Astrocyte (in vitro differentiated cells and primary cell): ENCODE measurements around the gene SEL1L2. TPM values are rescaled to one million over a fixed set of nuclear protein-coding genes. Genes with fewer than 3 reads are reported as not detected.

ENCODE experiments used
- DNase-seq: peaks from one replicate; pipeline ENCODE4 v3.0.0-alpha.2; 2010; ENCODE audit warnings: low read depth
- FAIRE-seq: peaks from 2 replicates; lab custom pipeline; 2011; peaks lifted over from hg19 to GRCh38; lab: Jason Lieb, UNC
- H2AFZ ChIP-seq: 2 replicates; pipeline ENCODE4 v1.6.0; 2012; ENCODE audit warnings: low read depth, low read length, inconsistent platforms
- H3K27ac ChIP-seq: 2 replicates; pipeline ENCODE4 v1.5.1; 2011; ENCODE audit warnings: low read depth, low read length, inconsistent platforms
- H3K27me3 ChIP-seq: 2 replicates; pipeline ENCODE4 v1.6.0; 2011; ENCODE audit warnings: low read length, inconsistent platforms; ENCODE audit not compliant: insufficient read depth
- H3K36me3 ChIP-seq: 2 replicates; pipeline ENCODE4 v1.5.1; 2011; ENCODE audit warnings: low read length, inconsistent platforms; ENCODE audit not compliant: insufficient read depth
- H3K4me1 ChIP-seq: 2 replicates; pipeline ENCODE4 v1.5.1; 2011; ENCODE audit warnings: low read length, inconsistent platforms; ENCODE audit not compliant: insufficient read depth
- H3K4me2 ChIP-seq: 2 replicates; pipeline ENCODE4 v1.6.0; 2012; ENCODE audit warnings: low read length, inconsistent platforms
- H3K4me3 ChIP-seq: 2 replicates; pipeline ENCODE4 v1.5.1; 2011; ENCODE audit warnings: low read depth, mild to moderate bottlenecking, low read length, inconsistent platforms; ENCODE audit not compliant: insufficient read depth
- H3K79me2 ChIP-seq: 2 replicates; pipeline ENCODE4 v1.6.0; 2012; ENCODE audit warnings: mild to moderate bottlenecking, low read length, inconsistent platforms; ENCODE audit not compliant: insufficient read depth
- H3K9ac ChIP-seq: 2 replicates; pipeline ENCODE4 v1.6.0; 2012; ENCODE audit warnings: mild to moderate bottlenecking, low read length, inconsistent platforms
- H3K9me3 ChIP-seq: 2 replicates; pipeline ENCODE4 v1.5.1; 2012; ENCODE audit warnings: low read depth, mild to moderate bottlenecking, low read length, inconsistent platforms; ENCODE audit not compliant: insufficient read depth
- H4K20me1 ChIP-seq: 2 replicates; pipeline ENCODE4 v1.6.0; 2012; ENCODE audit warnings: low read length, inconsistent platforms; ENCODE audit not compliant: insufficient read depth
- H3K27ac Mint-ChIP-seq: one replicate; pipeline ENCODE4 v1.8.0; 2021; ENCODE audit warnings: mild to moderate bottlenecking, mixed read lengths; ENCODE audit not compliant: unreplicated experiment
- H3K27me3 Mint-ChIP-seq: one replicate; pipeline ENCODE4 v1.8.0; 2021; ENCODE audit warnings: low read depth, mixed read lengths; ENCODE audit not compliant: unreplicated experiment
- H3K36me3 Mint-ChIP-seq: one replicate; pipeline ENCODE4 v1.8.0; 2021; ENCODE audit warnings: low read depth, mixed read lengths; ENCODE audit not compliant: unreplicated experiment
- H3K4me1 Mint-ChIP-seq: one replicate; pipeline ENCODE4 v1.8.0; 2021; ENCODE audit warnings: low read depth, mixed read lengths; ENCODE audit not compliant: unreplicated experiment
- H3K4me3 Mint-ChIP-seq: one replicate; pipeline ENCODE4 v1.8.0; 2021; ENCODE audit warnings: mild to moderate bottlenecking, moderate library complexity, mixed read lengths; ENCODE audit not compliant: unreplicated experiment
- H3K9me3 Mint-ChIP-seq: one replicate; pipeline ENCODE4 v1.8.0; 2021; ENCODE audit warnings: mild to moderate bottlenecking, mixed read lengths; ENCODE audit not compliant: unreplicated experiment
- CTCF ChIP-seq: IDR thresholded peaks from 2 replicates; pipeline ENCODE4 v1.5.1; 2011; ENCODE audit warnings: low read depth, mild to moderate bottlenecking, inconsistent platforms, low read length, moderate library complexity; ENCODE audit not compliant: insufficient read depth
- EZH2 ChIP-seq: IDR thresholded peaks from 2 replicates; pipeline ENCODE4 v1.6.1; 2012; ENCODE audit warnings: mild to moderate bottlenecking, low read length, inconsistent platforms; ENCODE audit not compliant: insufficient read depth
- total RNA-seq: library from RNA; stranded (reverse); gene quantifications from 2 replicates; pipeline ENCODE4 v1.2.1, GENCODE V29; 2021

SEL1L2 gene
- total RNA-seq, 1 donor from 2014 or later = not detected

- H3K27ac Mint-ChIP-seq = no peak overlapping the region
- FAIRE-seq = no peak
- H3K27me3 ChIP-seq = no peaks in the 10 kb centered on the region
Measured at GRCh38 chr20:13928901-13929300, 61.5 kb downstream of the SEL1L2 start.

GRCh38 chr20:13927171-13927570 lies 63.2 kb downstream of the SEL1L2 start:
- no peaks in the 10 kb centered on the region for H3K36me3 Mint-ChIP-seq

More at GRCh38 chr20:13928901-13929300, 61.5 kb downstream of the SEL1L2 start:
- Histone ChIP-seq H3K4me3 (no peak overlapping the region), H3K9me3 (no peaks in the 10 kb centered on the region), H3K4me1 (no peaks in the 10 kb centered on the region), H3K9ac (no peak overlapping the region), H3K36me3 (no peaks in the 10 kb centered on the region), H2AFZ (no peak overlapping the region), H3K79me2 (no peaks in the 10 kb centered on the region), H3K27ac (no peak overlapping the region), H4K20me1 (no peaks in the 10 kb centered on the region), H3K4me2 (no peak overlapping the region)
- Mint-ChIP-seq H3K4me3 (no peak overlapping the region), H3K9me3 (no peaks in the 10 kb centered on the region), H3K27me3 (no peaks in the 10 kb centered on the region), H3K36me3 (no peaks in the 10 kb centered on the region), H3K4me1 (no peaks in the 10 kb centered on the region)
- DNase-seq = no peak
- TF ChIP-seq EZH2 (no peak), CTCF (no peak)

More at GRCh38 chr20:13927171-13927570, 63.2 kb downstream of the SEL1L2 start:
- no peak for TF ChIP-seq EZH2
- TF ChIP-seq CTCF = no peak
- DNase-seq (no peak), FAIRE-seq (no peak)
- Histone ChIP-seq H3K4me1 (no peaks in the 10 kb centered on the region), H3K9me3 (no peaks in the 10 kb centered on the region), H3K4me2 (no peak overlapping the region), H3K27me3 (no peaks in the 10 kb centered on the region), H3K4me3 (no peak overlapping the region), H3K79me2 (no peaks in the 10 kb centered on the region), H3K9ac (no peak overlapping the region), H3K36me3 (no peaks in the 10 kb centered on the region), H4K20me1 (no peaks in the 10 kb centered on the region), H2AFZ (no peak overlapping the region), H3K27ac (no peak overlapping the region)
- Mint-ChIP-seq H3K4me1 (peaks cover 2% of the 10 kb centered on the region), H3K27me3 (no peaks in the 10 kb centered on the region), H3K4me3 (no peak overlapping the region), H3K9me3 (no peaks in the 10 kb centered on the region), H3K27ac (no peak overlapping the region)
